ENCODE measurements around the gene TMEFF1. TPM values are rescaled to one million over a fixed set of nuclear protein-coding genes. Genes with fewer than 3 reads are reported as not detected.

Gene TMEFF1
- total RNA-seq, 1 donor from 2014 or later = 53.0 TPM

GRCh38 chr9:100445903-100446549 is 26.9 kb upstream of the TMEFF1 start:
- DNase-seq (ENCODE audit: low spot score in 2 of 2) = no peak
- no peak for FAIRE-seq

- DNase-seq (ENCODE audit: low spot score in 2 of 2) (no peak), FAIRE-seq (no peak)
Measured at GRCh38 chr9:100447041-100447440, 25.9 kb upstream of the TMEFF1 start.

GRCh38 chr9:100448266-100448665 is 24.7 kb upstream of the TMEFF1 start:
- FAIRE-seq = no peak
- no peak for DNase-seq (ENCODE audit: low spot score in 2 of 2)

GRCh38 chr9:100449420-100449819 is 23.5 kb upstream of the TMEFF1 start:
- DNase-seq (ENCODE audit: low spot score in 2 of 2) = no peak
- no peak for FAIRE-seq

GRCh38 chr9:100452894-100453293 is 20.1 kb upstream of the TMEFF1 start:
- FAIRE-seq (no peak), DNase-seq (ENCODE audit: low spot score in 2 of 2) (no peak)

- FAIRE-seq = no peak
- no peak for DNase-seq (ENCODE audit: low spot score in 2 of 2)
Measured at GRCh38 chr9:100455470-100455869, 17.5 kb upstream of the TMEFF1 start.

- DNase-seq (ENCODE audit: low spot score in 2 of 2) = no peak
- no peak for FAIRE-seq
Measured at GRCh38 chr9:100457517-100457916, 15.4 kb upstream of the TMEFF1 start.

- DNase-seq (ENCODE audit: low spot score in 2 of 2) = no peak
- FAIRE-seq = no peak
Measured at GRCh38 chr9:100459963-100460362, 13.0 kb upstream of the TMEFF1 start.

- FAIRE-seq = no peak
- DNase-seq (ENCODE audit: low spot score in 2 of 2) = no peak
Measured at GRCh38 chr9:100465274-100465673, 7.7 kb upstream of the TMEFF1 start.

- DNase-seq (ENCODE audit: low spot score in 2 of 2) (no peak), FAIRE-seq (no peak)
Measured at GRCh38 chr9:100465761-100466160, 7.2 kb upstream of the TMEFF1 start.

- DNase-seq (ENCODE audit: low spot score in 2 of 2) (no peak), FAIRE-seq (no peak)
Measured at GRCh38 chr9:100466171-100466828, 6.6 kb upstream of the TMEFF1 start.

- DNase-seq (ENCODE audit: low spot score in 2 of 2) (no peak), FAIRE-seq (no peak)
Measured at GRCh38 chr9:100466829-100467221, 6.1 kb upstream of the TMEFF1 start.

GRCh38 chr9:100468041-100468440 is 4.9 kb upstream of the TMEFF1 start:
- DNase-seq (ENCODE audit: low spot score in 2 of 2) (no peak), FAIRE-seq (no peak)

GRCh38 chr9:100472268-100472667 is 681 bp upstream of the TMEFF1 start:
- DNase-seq (ENCODE audit: low spot score in 2 of 2) (no peak), FAIRE-seq (no peak)

- DNase-seq (ENCODE audit: low spot score in 2 of 2) (peak; percentile 46 to 64), FAIRE-seq (no peak)
Measured at GRCh38 chr9:100473276-100474081, 530 bp downstream of the TMEFF1 start.

GRCh38 chr9:100474082-100474923 is 1.4 kb downstream of the TMEFF1 start:
- no peak for FAIRE-seq
- peak in 1 of 2 donors; percentile 47 for DNase-seq (ENCODE audit: low spot score in 2 of 2)

- no peak for FAIRE-seq
- no peak for DNase-seq (ENCODE audit: low spot score in 2 of 2)
Measured at GRCh38 chr9:100474924-100475276, 2.0 kb downstream of the TMEFF1 start.

- DNase-seq (ENCODE audit: low spot score in 2 of 2) (no peak), FAIRE-seq (no peak)
Measured at GRCh38 chr9:100477241-100477640, 4.3 kb downstream of the TMEFF1 start.

- DNase-seq (ENCODE audit: low spot score in 2 of 2) = no peak
- no peak for FAIRE-seq
Measured at GRCh38 chr9:100478192-100478591, 5.2 kb downstream of the TMEFF1 start.

- no peak for DNase-seq (ENCODE audit: low spot score in 2 of 2)
- no peak for FAIRE-seq
Measured at GRCh38 chr9:100479820-100480219, 6.9 kb downstream of the TMEFF1 start.

GRCh38 chr9:100485196-100485595 is 12.2 kb downstream of the TMEFF1 start:
- DNase-seq (ENCODE audit: low spot score in 2 of 2) (no peak), FAIRE-seq (no peak)

Measured in frontal cortex (tissue), 4 donors.